K562 treated with DMSO at 1 percent for 24 hours (cell line): Measurements from ENCODE around the gene GUCY1A2. TPM values are rescaled to one million over a fixed set of nuclear protein-coding genes. Genes with fewer than 3 reads are reported as not detected.

ENCODE experiments used
- total RNA-seq: library from RNA; unstranded; fragments of 300-600 nt; gene quantifications from 2 replicates; pipeline ENCODE4 v1.2.3, GENCODE V29; 2022; ENCODE audit warnings: low read depth; ENCODE audit not compliant: insufficient read depth

GUCY1A2 gene
- total RNA-seq: not detected in 2 replicates

GRCh38 chr11:107018219-107018901 lies at the start of gene GUCY1A2:
Gene GUCY1A2, minus strand, starts transcription at chr11:107018476. Its CDS starts 421 bp downstream, at chr11:107018055.

